H1 (cell line): ENCODE data around the gene LRP1-AS. TPM values are rescaled to one million over a fixed set of nuclear protein-coding genes. Genes with fewer than 3 reads are reported as not detected.

Experiments
- ATF2 ChIP-seq: IDR thresholded peaks from 2 replicates; pipeline ENCODE4 v1.6.1; 2012; ENCODE audit warnings: low read length, inconsistent platforms
- CEBPB ChIP-seq: IDR thresholded peaks from 2 replicates; pipeline ENCODE4 v1.6.1; 2012; ENCODE audit warnings: low read depth, low read length
- CHD7 ChIP-seq: fragments of 300-600 bp; sonication (generic); IDR thresholded peaks from 2 replicates; pipeline ENCODE4 v1.7.1; 2012; ENCODE audit warnings: low read length, moderate library complexity, mild to moderate bottlenecking, inconsistent platforms; ENCODE audit not compliant: insufficient replicate concordance
- CTBP2 ChIP-seq: IDR thresholded peaks from 2 replicates; pipeline ENCODE4 v1.7.0; 2011; ENCODE audit warnings: borderline replicate concordance, mild to moderate bottlenecking, moderate library complexity, mixed read lengths, low read length; ENCODE audit not compliant: insufficient read depth, insufficient read length
- EZH2 ChIP-seq: fragments of 200-600 bp; sonication (generic); IDR thresholded peaks from 2 replicates; pipeline ENCODE4 v1.7.1; 2012; ENCODE audit warnings: low read depth, mild to moderate bottlenecking, moderate library complexity, low read length, inconsistent platforms; ENCODE audit not compliant: severe bottlenecking
- USF2 ChIP-seq: IDR thresholded peaks from 2 replicates; pipeline ENCODE4 v1.6.1; 2011; ENCODE audit warnings: low read length, improper control_type of control experiment
- polyA plus RNA-seq, 7 experiments: library from polyadenylated mRNA; depleted of rRNA in 3 of 7; stranded (reverse) in 5 of 7; unstranded in 2 of 7; fragments of >200 nt in 5 of 7; fragments of 200-250 nt in 2 of 7; gene quantifications; 1 replicate in 5 of 7; 2 replicates in 1 of 7; 4 replicates in 1 of 7; pipeline versions ENCODE4 v1.2.1 to v1.2.3, GENCODE V29; 2011 to 2013; ENCODE audit warnings: missing spikeins in 2 of 7, mixed read lengths in 2 of 7
- total RNA-seq: library from RNA; stranded (reverse); fragmentation: NEBNext Ultra II Directional; extraction: Animal tissue kit (Norgen Biotek cat#: 25700); gene quantifications from 2 replicates; pipeline ENCODE4 v1.2.1, GENCODE V29; 2021

The LRP1-AS gene
- total and polyA plus RNA-seq, 2 of the 8 experiments (the other 6 are each of a cell fraction or from before 2014, with no cell fraction given): not detected

GRCh38 chr12:57111031-57111734 is 36.2 kb downstream of the LRP1-AS start, which contains the start of gene STAT6 (continued):
- TF ChIP-seq CHD7 (no peak), CEBPB (no peak), EZH2 (no peak), USF2 (no peak), ATF2 (0 out of 2 replicates have a peak, but pooled peaks have one; percentile 1), CTBP2 (no peak)
